ENCODE data around the gene DAPP1. TPM values are rescaled to one million over a fixed set of nuclear protein-coding genes. Genes with fewer than 3 reads are reported as not detected.
A peak's percentile ranks its signal among the peaks of the same experiment; 100 is the strongest.
"Not testable (repeated sequence)": the region's sequence is repeated elsewhere in the genome, so short reads cannot be mapped to it uniquely, and the experiment has no call there.

DAPP1 gene
- not detected for polyA plus RNA-seq (2013, experiment 1 of 2; ENCODE audit: insufficient read length)
- polyA plus RNA-seq (2013, experiment 2 of 2; ENCODE audit: insufficient read length): 0.14 TPM

DNA sequence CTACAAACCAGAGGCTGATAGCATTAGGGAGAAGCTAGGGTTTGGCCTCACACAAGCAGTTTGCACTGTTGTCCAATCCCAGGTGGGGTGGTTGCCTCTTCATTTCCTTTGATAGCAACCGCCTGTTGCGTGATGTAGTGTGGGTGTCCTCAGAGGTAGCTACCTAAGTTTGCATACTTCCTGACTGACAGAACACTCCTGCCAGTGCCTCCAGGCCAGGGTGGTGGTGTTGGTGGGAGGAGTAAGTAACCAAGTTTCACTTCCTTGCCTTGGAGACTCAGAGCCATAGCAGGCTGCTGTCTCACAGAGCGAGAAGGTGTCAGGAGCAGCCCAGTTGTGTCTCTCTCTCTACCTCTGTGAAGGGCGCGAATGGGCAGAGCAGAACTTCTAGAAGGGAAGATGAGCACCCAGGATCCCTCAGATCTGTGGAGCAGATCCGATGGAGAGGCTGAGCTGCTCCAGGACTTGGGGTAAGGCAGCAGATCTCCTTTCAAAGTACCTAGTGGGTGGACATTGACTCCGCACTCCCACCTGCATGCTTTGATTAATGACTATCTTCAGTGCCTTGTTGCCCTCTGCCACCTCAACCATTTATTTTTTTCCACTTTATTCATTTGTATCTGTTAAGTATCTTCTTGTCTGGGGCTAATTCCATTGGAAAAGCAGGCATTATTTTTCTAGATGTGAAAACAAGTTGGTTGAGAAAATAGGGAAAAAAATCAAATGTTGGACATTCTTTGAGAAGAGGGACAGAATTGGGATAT lies at the start of gene DAPP1:
DAPP1 (plus strand) TSS at position 283 of the 764 bp plus-strand sequence; CDS start at position 370, 87 bp downstream.
- no peak for DNase-seq

- not testable (repeated sequence) for DNase-seq
Measured at GRCh38 chr4:99770842-99771241, 45.8 kb upstream of the DAPP1 start.

GRCh38 chr4:99783940-99784339 lies 32.7 kb upstream of the DAPP1 start:
- no peak for DNase-seq

DNA sequence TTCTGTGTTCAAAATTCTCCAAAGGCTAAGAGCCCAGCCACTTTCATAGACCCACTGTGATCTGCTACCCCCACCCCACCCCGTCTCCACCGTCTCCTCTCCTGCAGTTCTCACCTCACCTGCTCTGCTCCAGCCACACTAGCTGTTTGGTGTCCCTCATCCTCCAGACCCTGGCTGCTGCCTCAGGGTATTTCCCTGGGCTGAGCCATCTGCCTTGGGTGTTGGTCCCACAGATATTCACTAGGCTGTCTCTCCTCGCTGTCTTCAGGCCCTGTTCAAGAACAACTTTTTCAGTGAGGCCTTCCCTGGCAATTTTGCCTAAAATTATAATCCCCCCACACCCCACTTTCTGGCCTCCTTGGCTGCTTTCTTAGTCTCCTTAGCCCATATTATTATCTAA lies 31.8 kb upstream of the DAPP1 start:
- no peak for DNase-seq

GRCh38 chr4:99790796-99791617 lies 25.6 kb upstream of the DAPP1 start:
- no peak for DNase-seq

- DNase-seq: no peak
Measured at GRCh38 chr4:99800332-99801004, 16.2 kb upstream of the DAPP1 start.

GRCh38 chr4:99801005-99801699 lies 15.5 kb upstream of the DAPP1 start:
- no peak for DNase-seq

- DNase-seq: no peak
Measured at GRCh38 chr4:99803566-99804101, 13.0 kb upstream of the DAPP1 start.

GRCh38 chr4:99806545-99806944 lies 10.1 kb upstream of the DAPP1 start:
- DNase-seq: no peak

DNA sequence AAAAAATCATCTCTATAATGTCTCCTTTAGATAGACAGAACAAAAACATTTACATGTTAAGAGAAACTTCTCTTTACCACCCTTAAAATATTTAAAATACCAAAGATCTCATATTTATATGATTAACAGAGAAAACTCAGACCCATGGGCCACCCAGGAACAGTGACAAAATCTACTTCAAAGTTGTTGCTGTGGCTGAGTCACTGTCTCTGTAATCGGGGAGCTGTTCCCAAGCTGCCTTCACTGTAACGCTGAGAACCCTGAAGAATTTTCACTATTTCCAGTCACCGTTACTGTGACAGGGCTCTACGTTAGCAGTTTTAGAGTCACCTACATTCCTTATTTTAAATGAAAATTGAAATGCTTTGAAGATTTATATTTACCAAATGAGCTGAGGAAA lies 9.0 kb upstream of the DAPP1 start:
- peak; percentile 15 for DNase-seq

GRCh38 chr4:99808260-99808857 lies 8.3 kb upstream of the DAPP1 start:
- peak; percentile 17 for DNase-seq

DNA sequence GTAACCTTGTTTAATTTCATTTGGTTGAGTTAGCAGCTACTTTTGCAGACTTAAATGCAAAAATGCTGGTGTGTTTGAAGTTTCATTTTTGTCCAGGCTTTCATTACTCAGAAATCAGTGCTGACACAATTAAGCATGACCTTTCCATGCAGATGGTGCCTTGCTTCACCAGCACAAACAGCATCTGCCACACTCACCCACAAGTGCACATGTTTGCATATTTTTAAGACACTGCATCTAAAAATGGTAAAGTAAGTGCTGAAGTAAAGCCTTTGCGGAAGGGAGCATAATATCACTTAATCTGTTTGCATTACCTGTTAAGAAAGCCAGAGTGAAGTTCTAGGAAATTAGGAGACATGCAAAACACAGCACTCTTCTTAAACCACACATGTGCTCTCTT lies 7.3 kb upstream of the DAPP1 start:
- no peak for DNase-seq

- no peak for DNase-seq
Measured at GRCh38 chr4:99810536-99810935, 6.1 kb upstream of the DAPP1 start.

- no peak for DNase-seq
Measured at GRCh38 chr4:99811117-99811516, 5.5 kb upstream of the DAPP1 start.

GRCh38 chr4:99811850-99812249 lies 4.8 kb upstream of the DAPP1 start:
- DNase-seq: no peak

- no peak for DNase-seq
Measured at GRCh38 chr4:99815597-99816011, 1.0 kb upstream of the DAPP1 start.

- no peak for DNase-seq
Measured at GRCh38 chr4:99817309-99817890, 773 bp downstream of the DAPP1 start.

- no peak for DNase-seq
Measured at GRCh38 chr4:99818661-99819060, 2.0 kb downstream of the DAPP1 start.

DNA sequence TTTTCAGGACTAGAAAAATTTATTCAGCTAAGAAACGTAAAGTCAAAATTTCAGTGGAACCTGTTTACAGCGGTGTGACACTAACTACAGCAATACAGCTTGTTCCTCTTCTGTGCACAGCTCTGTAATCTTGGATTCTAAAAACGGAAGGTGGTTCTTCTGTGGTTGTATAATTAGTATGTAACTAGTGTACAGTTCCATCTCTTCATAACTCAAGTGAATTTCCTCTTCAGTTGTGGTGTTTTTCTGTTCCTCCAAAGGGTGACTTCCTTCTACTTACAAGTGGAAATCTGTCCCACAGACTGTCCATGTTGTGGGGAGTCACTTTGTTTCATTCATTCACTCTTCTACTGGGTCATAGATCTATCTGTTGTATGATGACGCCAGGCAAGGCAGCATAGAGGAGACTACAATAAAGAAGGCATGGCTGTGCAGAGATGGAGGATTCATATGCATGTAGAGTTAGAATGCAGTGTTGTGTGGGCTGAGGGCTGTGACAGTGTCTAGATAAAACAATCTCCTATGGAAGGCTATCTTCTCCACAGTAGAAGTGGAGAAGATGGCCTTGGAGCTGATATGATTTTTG lies 5.4 kb downstream of the DAPP1 start:
- DNase-seq: no peak

DNA sequence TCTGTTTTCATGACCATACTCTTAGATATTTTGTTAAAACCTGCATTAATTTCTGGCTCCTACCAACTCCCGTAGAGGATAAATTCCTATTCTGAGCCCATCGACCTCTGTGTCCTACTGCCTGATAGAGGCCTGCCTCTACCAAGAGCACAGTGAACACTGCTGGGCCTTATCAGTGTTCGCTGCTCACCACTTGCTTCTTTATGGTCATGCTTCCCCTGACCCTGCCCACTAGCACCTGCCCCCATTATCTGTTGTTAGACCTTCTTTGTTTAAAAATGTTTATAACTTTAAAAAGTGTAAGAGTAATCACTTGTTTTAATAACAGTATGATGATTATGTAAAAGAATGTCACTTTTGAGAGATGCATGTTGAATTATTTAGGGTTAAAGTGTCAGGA lies 6.1 kb downstream of the DAPP1 start:
- no peak for DNase-seq

GRCh38 chr4:99824070-99824599 lies 7.5 kb downstream of the DAPP1 start:
- DNase-seq: no peak

Measured in fibroblast of skin of scalp (primary cell).